Uterus (tissue), 2 donors: ENCODE data around the gene PDLIM5.

Experiments used
- CTCF ChIP-seq, 4 experiments: fragments of 200-600 bp in 2 of 4; fragments of 450-650 bp in 2 of 4; sonication (generic) in 2 of 4; IDR thresholded peaks; one replicate each; pipeline ENCODE4 v1.5.1; 2016 to 2019; ENCODE audit warnings: antibody characterized with exemption in 4 of 4, mild to moderate bottlenecking in 2 of 4, moderate library complexity in 1 of 4
- POLR2A ChIP-seq, 2 donors: fragments of 450-650 bp; IDR thresholded peaks; one replicate each; pipeline ENCODE4 v1.6.1; 2016; ENCODE audit warnings: antibody characterized with exemption in 2 of 2, mild to moderate bottlenecking in 1 of 2, moderate library complexity in 1 of 2

GRCh38 chr4:94462572-94462971, 10.8 kb downstream of the PDLIM5 start:
- TF ChIP-seq POLR2A (IDR thresholded peaks at IDR 0.05) (no peak), CTCF (IDR thresholded peaks at IDR 0.05) (no peak)
